ENCODE data around the gene SLC35F4. TPM values are rescaled to one million over a fixed set of nuclear protein-coding genes. Genes with fewer than 3 reads are reported as not detected.

The SLC35F4 gene
- total RNA-seq, 1 experiment from 2014 or later: not detected

GRCh38 chr14:57814726-57815125 lies 51.2 kb downstream of the SLC35F4 start:
- Mint-ChIP-seq H3K4me3 (ENCODE audit: unreplicated experiment) (no peak overlapping the region), H3K27me3 (ENCODE audit: insufficient read depth, unreplicated experiment) (peaks cover 13% of the 10 kb centered on the region), H3K4me1 (ENCODE audit: low read depth, unreplicated experiment) (no peaks in the 10 kb centered on the region), H3K27ac (ENCODE audit: unreplicated experiment) (no peak overlapping the region), H3K9me3 (ENCODE audit: unreplicated experiment) (no peaks in the 10 kb centered on the region), H3K36me3 (ENCODE audit: insufficient read depth, unreplicated experiment) (no peaks in the 10 kb centered on the region)
- Histone ChIP-seq H3K9me3 (no peaks in the 10 kb centered on the region), H3K4me3 (ENCODE audit: low read depth, low read length) (no peak overlapping the region), H3K4me1 (no peaks in the 10 kb centered on the region), H3K27me3 (replicated peaks; ENCODE audit: control insufficient read depth, insufficient read depth, low read length) (no peaks in the 10 kb centered on the region), H3K36me3 (ENCODE audit: control insufficient read depth, insufficient read depth, low read length) (no peaks in the 10 kb centered on the region)
- intact Hi-C loops (cut with micrococcal nuclease; ENCODE audit: unreplicated experiment): no loop called here
- CTCF ChIA-PET: no interaction called here
- BruUV-seq (replicated peaks): no TSS peak
- DNase-seq: no peak
- TF ChIP-seq CTCF (IDR thresholded peaks at IDR 0.05; ENCODE audit: insufficient read depth in 1 of 2, low read depth in 1 of 2, low read length in 1 of 2, severe bottlenecking in 1 of 2, unreplicated experiment in 1 of 2): no peak
- POLR2A ChIA-PET: no interaction called here

GRCh38 chr14:57812741-57813140 lies 53.2 kb downstream of the SLC35F4 start:
- no peaks in the 10 kb centered on the region for H3K9me3 Mint-ChIP-seq (ENCODE audit: unreplicated experiment)
- intact Hi-C loops (cut with micrococcal nuclease; ENCODE audit: unreplicated experiment): no loop called here
- H3K27ac Mint-ChIP-seq (ENCODE audit: unreplicated experiment): no peak overlapping the region
- no peaks in the 10 kb centered on the region for H3K4me1 Mint-ChIP-seq (ENCODE audit: low read depth, unreplicated experiment)
- DNase-seq: no peak
- TF ChIP-seq CTCF (IDR thresholded peaks at IDR 0.05; ENCODE audit: insufficient read depth in 1 of 2, low read depth in 1 of 2, low read length in 1 of 2, severe bottlenecking in 1 of 2, unreplicated experiment in 1 of 2): no peak
- BruUV-seq (replicated peaks): no TSS peak
- H3K36me3 Mint-ChIP-seq (ENCODE audit: insufficient read depth, unreplicated experiment): no peaks in the 10 kb centered on the region
- no peaks in the 10 kb centered on the region for H3K27me3 ChIP-seq (replicated peaks; ENCODE audit: control insufficient read depth, insufficient read depth, low read length)
- H3K4me1 ChIP-seq: no peaks in the 10 kb centered on the region
- POLR2A ChIA-PET: no interaction called here
- H3K4me3 ChIP-seq (ENCODE audit: low read depth, low read length): no peak overlapping the region
- CTCF ChIA-PET: no interaction called here
- no peaks in the 10 kb centered on the region for H3K9me3 ChIP-seq
- no peak overlapping the region for H3K4me3 Mint-ChIP-seq (ENCODE audit: unreplicated experiment)
- H3K27me3 Mint-ChIP-seq (ENCODE audit: insufficient read depth, unreplicated experiment): peaks cover 7% of the 10 kb centered on the region
- H3K36me3 ChIP-seq (ENCODE audit: control insufficient read depth, insufficient read depth, low read length): no peaks in the 10 kb centered on the region

GRCh38 chr14:57811998-57812546 lies 53.8 kb downstream of the SLC35F4 start:
- CTCF ChIA-PET: no interaction called here
- Histone ChIP-seq H3K4me1 (no peaks in the 10 kb centered on the region), H3K4me3 (ENCODE audit: low read depth, low read length) (no peak overlapping the region), H3K36me3 (ENCODE audit: control insufficient read depth, insufficient read depth, low read length) (no peaks in the 10 kb centered on the region), H3K9me3 (no peaks in the 10 kb centered on the region), H3K27me3 (replicated peaks; ENCODE audit: control insufficient read depth, insufficient read depth, low read length) (no peaks in the 10 kb centered on the region)
- Mint-ChIP-seq H3K9me3 (ENCODE audit: unreplicated experiment) (no peaks in the 10 kb centered on the region), H3K27me3 (ENCODE audit: insufficient read depth, unreplicated experiment) (peaks cover 3% of the 10 kb centered on the region), H3K36me3 (ENCODE audit: insufficient read depth, unreplicated experiment) (no peaks in the 10 kb centered on the region), H3K4me1 (ENCODE audit: low read depth, unreplicated experiment) (no peaks in the 10 kb centered on the region), H3K4me3 (ENCODE audit: unreplicated experiment) (no peak overlapping the region), H3K27ac (ENCODE audit: unreplicated experiment) (no peak overlapping the region)
- intact Hi-C loops (cut with micrococcal nuclease; ENCODE audit: unreplicated experiment): no loop called here
- TF ChIP-seq CTCF (IDR thresholded peaks at IDR 0.05; ENCODE audit: insufficient read depth in 1 of 2, low read depth in 1 of 2, low read length in 1 of 2, severe bottlenecking in 1 of 2, unreplicated experiment in 1 of 2): no peak
- DNase-seq: no peak
- POLR2A ChIA-PET: no interaction called here
- no TSS peak for BruUV-seq (replicated peaks)

Data from Caco-2 (cell line).